OCI-LY1 (cell line): ENCODE results near the gene CNN2.

Experiments used
- H2AFZ ChIP-seq: fragments of 200-600 bp; sonication (generic), shearing (Covaris generic); 2 replicates; pipeline ENCODE4 v1.6.0; 2014; ENCODE audit warnings: antibody characterized with exemption, mild to moderate bottlenecking, low read length
- H3F3A ChIP-seq: fragments of 200-600 bp; sonication (generic), shearing (Covaris generic); 2 replicates; pipeline ENCODE4 v1.6.0; 2014; ENCODE audit warnings: mild to moderate bottlenecking, antibody characterized with exemption, low read length, moderate library complexity; ENCODE audit not compliant: insufficient read depth
- H3K27ac ChIP-seq: fragments of 200-600 bp; sonication (generic); 2 replicates; pipeline ENCODE4 v1.5.1; 2014; ENCODE audit warnings: low read length, mixed run types, mild to moderate bottlenecking, low read depth; ENCODE audit not compliant: poor library complexity, severe bottlenecking
- H3K27me3 ChIP-seq: fragments of 200-600 bp; sonication (generic); 2 replicates; pipeline ENCODE4 v1.6.0; 2014; ENCODE audit warnings: antibody characterized with exemption, mild to moderate bottlenecking, low read length, moderate library complexity; ENCODE audit not compliant: insufficient read depth
- H3K36me3 ChIP-seq: fragments of 200-600 bp; sonication (generic); 2 replicates; pipeline ENCODE4 v1.6.1; 2014; ENCODE audit warnings: mild to moderate bottlenecking, antibody characterized with exemption, low read length, moderate library complexity, mixed read lengths; ENCODE audit not compliant: insufficient read depth
- H3K4me1 ChIP-seq: fragments of 200-600 bp; sonication (generic); 2 replicates; pipeline ENCODE4 v1.5.1; 2014; ENCODE audit warnings: mild to moderate bottlenecking, low read length, moderate library complexity; ENCODE audit not compliant: insufficient read depth, severe bottlenecking
- H3K4me2 ChIP-seq: fragments of 200-600 bp; sonication (generic), shearing (Covaris generic); 2 replicates; pipeline ENCODE4 v1.6.1; 2014; ENCODE audit warnings: low read length
- H3K4me3 ChIP-seq: fragments of 200-600 bp; sonication (generic); 2 replicates; pipeline ENCODE4 v1.5.1; 2014; ENCODE audit warnings: low read length, low read depth, mild to moderate bottlenecking, mixed read lengths; ENCODE audit not compliant: poor library complexity, severe bottlenecking
- H3K79me2 ChIP-seq: fragments of 200-600 bp; shearing (Covaris generic); 2 replicates; pipeline ENCODE4 v1.6.1; 2016; ENCODE audit warnings: mixed run types, low read length, mixed read lengths; ENCODE audit not compliant: insufficient read depth
- H3K9ac ChIP-seq: fragments of 200-600 bp; sonication (generic), shearing (Covaris generic); 2 replicates; pipeline ENCODE4 v1.6.1; 2014; ENCODE audit warnings: mild to moderate bottlenecking, low read length, mixed read lengths
- H3K9me2 ChIP-seq: fragments of 200-600 bp; sonication (generic), shearing (Covaris generic); 2 replicates; pipeline ENCODE4 v1.6.1; 2014; ENCODE audit warnings: low read depth, mild to moderate bottlenecking, low read length, mixed read lengths
- H3K9me3 ChIP-seq: fragments of 200-600 bp; shearing (Covaris generic); 2 replicates; pipeline ENCODE4 v1.6.1; 2014; ENCODE audit warnings: low read length, mixed read lengths
- H4K20me1 ChIP-seq: fragments of 200-600 bp; sonication (generic), shearing (Covaris generic); 2 replicates; pipeline ENCODE4 v1.6.0; 2016; ENCODE audit warnings: mild to moderate bottlenecking, low read length; ENCODE audit not compliant: insufficient read depth
- CTCF ChIP-seq: fragments of 200-600 bp; sonication (generic), shearing (Covaris generic); IDR thresholded peaks from 2 replicates; pipeline ENCODE4 v1.5.1; 2017; ENCODE audit warnings: mild to moderate bottlenecking, antibody characterized with exemption, low read length, moderate library complexity, mixed read lengths
- EZH2 ChIP-seq: fragments of 200-600 bp; sonication (generic), shearing (Covaris generic); IDR thresholded peaks from 2 replicates; pipeline ENCODE4 v1.8.0; 2017; ENCODE audit warnings: borderline replicate concordance, mixed run types, mild to moderate bottlenecking, antibody characterized with exemption, low read length, moderate library complexity, mixed read lengths

Gene CNN2

GRCh38 chr19:1004204-1004802, 22.1 kb upstream of the CNN2 start:
- Histone ChIP-seq H3K9me2 (no peaks in the 10 kb centered on the region), H3K4me2 (no peak overlapping the region), H4K20me1 (no peaks in the 10 kb centered on the region), H3K36me3 (peaks cover 8% of the 10 kb centered on the region), H3K4me1 (no peaks in the 10 kb centered on the region), H3K27me3 (peaks cover 12% of the 10 kb centered on the region; the same call in 1 of the 2 replicates), H3K27ac (no peak overlapping the region), H2AFZ (no peak overlapping the region), H3K9ac (no peak overlapping the region), H3K4me3 (no peak overlapping the region), H3K79me2 (no peaks in the 10 kb centered on the region), H3K9me3 (no peaks in the 10 kb centered on the region), H3F3A (no peaks in the 10 kb centered on the region)
- TF ChIP-seq EZH2 (no peak), CTCF (no peak)

- no peaks in the 10 kb centered on the region for H3K9me2 ChIP-seq
- no peaks in the 10 kb centered on the region for H3K79me2 ChIP-seq
- H3K9me3 ChIP-seq: no peaks in the 10 kb centered on the region
- H4K20me1 ChIP-seq: no peaks in the 10 kb centered on the region
- TF ChIP-seq EZH2 (no peak), CTCF (no peak)
- H3F3A ChIP-seq: no peaks in the 10 kb centered on the region
- H3K9ac ChIP-seq: no peak overlapping the region
- H3K36me3 ChIP-seq: peaks cover 14% of the 10 kb centered on the region
- H3K27me3 ChIP-seq: peaks cover 12% of the 10 kb centered on the region; the same call in 1 of the 2 replicates
- H3K4me3 ChIP-seq: no peak overlapping the region
- no peak overlapping the region for H3K27ac ChIP-seq
- H3K4me2 ChIP-seq: no peak overlapping the region
- no peak overlapping the region for H2AFZ ChIP-seq
- H3K4me1 ChIP-seq: no peaks in the 10 kb centered on the region
These were observed 21.4 kb upstream of the CNN2 start for GRCh38 chr19:1004803-1005664.

- peaks cover 32% of the 10 kb centered on the region for H3K36me3 ChIP-seq
- no peaks in the 10 kb centered on the region for H3K9me2 ChIP-seq
- H3K27ac ChIP-seq: no peak overlapping the region
- H3K27me3 ChIP-seq: peaks cover 12% of the 10 kb centered on the region; the same call in 1 of the 2 replicates
- H3K4me1 ChIP-seq: no peaks in the 10 kb centered on the region
- H3K4me3 ChIP-seq: no peak overlapping the region
- H3K79me2 ChIP-seq: no peaks in the 10 kb centered on the region
- no peaks in the 10 kb centered on the region for H3F3A ChIP-seq
- no peak overlapping the region for H3K9ac ChIP-seq
- H3K9me3 ChIP-seq: no peaks in the 10 kb centered on the region
- H2AFZ ChIP-seq: no peak overlapping the region
- no peak overlapping the region for H3K4me2 ChIP-seq
- H4K20me1 ChIP-seq: no peaks in the 10 kb centered on the region
- TF ChIP-seq CTCF: no peak
- TF ChIP-seq EZH2: no peak
These were observed 19.6 kb upstream of the CNN2 start for GRCh38 chr19:1006711-1007398.
